HepG2 (cell line): Measurements from ENCODE around the gene SFXN5. TPM values are rescaled to one million over a fixed set of nuclear protein-coding genes. Genes with fewer than 3 reads are reported as not detected.

Experiments
- CREM ChIP-seq, 2 experiments: sonication (generic) in 1 of 2; formaldehyde crosslinking in 1 of 2; IDR thresholded peaks; 2 replicates each; pipeline versions ENCODE4 v1.4.0 to v1.6.1; 2016 to 2020; ENCODE audit warnings: antibody characterized with exemption in 1 of 2, mild to moderate bottlenecking in 1 of 2, missing genetic modification reagents in 1 of 2
- EZH2 ChIP-seq: conservative IDR thresholded peaks from 2 replicates; pipeline ENCODE4 v1.6.1; 2012; ENCODE audit warnings: mild to moderate bottlenecking, low read depth, low read length, moderate library complexity
- HMG20A ChIP-seq: IDR thresholded peaks from 2 replicates; pipeline ENCODE4 v1.6.1; 2016; ENCODE audit warnings: borderline replicate concordance
- MAX ChIP-seq: IDR thresholded peaks from 2 replicates; pipeline ENCODE4 v1.6.1; 2012; ENCODE audit warnings: inconsistent platforms
- SALL1 ChIP-seq: sonication (generic); formaldehyde crosslinking; IDR thresholded peaks from 2 replicates; pipeline ENCODE4 v1.8.0; 2022; ENCODE audit warnings: mild to moderate bottlenecking, missing genetic modification reagents
- ZBTB37 ChIP-seq: sonication (generic); formaldehyde crosslinking; IDR thresholded peaks from 2 replicates; pipeline ENCODE4 v1.4.0; 2020; ENCODE audit warnings: mild to moderate bottlenecking, missing genetic modification reagents
- ZBTB8A ChIP-seq: sonication (generic); formaldehyde crosslinking; IDR thresholded peaks from 2 replicates; pipeline ENCODE4 v1.4.0; 2020; ENCODE audit warnings: mild to moderate bottlenecking, low read depth, missing genetic modification reagents, borderline replicate concordance
- ZFY ChIP-seq: sonication (generic); formaldehyde crosslinking; IDR thresholded peaks from 2 replicates; pipeline ENCODE4 v1.4.0; 2020; ENCODE audit warnings: missing genetic modification reagents
- ZNF550 ChIP-seq: sonication (generic); formaldehyde crosslinking; IDR thresholded peaks from 2 replicates; pipeline ENCODE4 v1.4.0; 2020; ENCODE audit warnings: mild to moderate bottlenecking, missing genetic modification reagents, borderline replicate concordance
- ZNF687 ChIP-seq: sonication (generic); formaldehyde crosslinking; IDR thresholded peaks from 2 replicates; pipeline ENCODE4 v1.5.1; 2020; ENCODE audit warnings: mild to moderate bottlenecking, missing genetic modification reagents, moderate library complexity
- polyA plus RNA-seq, 8 experiments: library from polyadenylated mRNA; depleted of rRNA in 3 of 8; stranded (reverse) in 7 of 8; unstranded in 1 of 8; fragments of >200 nt; fragmentation: Illumina TruSeq in 4 of 8; extraction: Trizol in 4 of 8; gene quantifications; 2 replicates each; pipeline versions ENCODE4 v1.2.1 to v1.2.3, GENCODE V29; 2011 to 2016; ENCODE audit warnings: low read depth in 4 of 8, missing spikeins in 1 of 8, mixed read lengths in 1 of 8; ENCODE audit not compliant: insufficient read depth in 1 of 8
- total RNA-seq, 5 experiments: library from RNA; depleted of rRNA; stranded (reverse); fragments of >200 nt; fragmentation: Illumina TruSeq; extraction: Trizol; gene quantifications; 2 replicates each; pipeline ENCODE4 v1.2.3, GENCODE V29; 2016; ENCODE audit warnings: low read depth in 1 of 5
- TF ChIP-seq, protein P1 (sequence below): sonication (generic); formaldehyde crosslinking; IDR thresholded peaks from one replicate; pipeline ENCODE4 v1.5.1; 2020; ENCODE audit warnings: mild to moderate bottlenecking, missing genetic modification reagents; ENCODE audit errors: not compliant biosample characterization
- TF ChIP-seq, protein P2 (sequence below): sonication (generic); formaldehyde crosslinking; IDR thresholded peaks from 2 replicates; pipeline ENCODE4 v1.5.0; 2020; ENCODE audit warnings: mild to moderate bottlenecking, missing genetic modification reagents, moderate library complexity

The SFXN5 gene
- total and polyA plus RNA-seq, 2 of the 13 experiments (the other 11 are each of a cell fraction or from before 2014, with no cell fraction given), result 34.9 to 37.4 TPM

GRCh38 chr2:72892506-72893173 is 178.9 kb downstream of the SFXN5 start (continued):
- TF ChIP-seq ZFY (CRISPR knock-in tag) (0 out of 2 replicates have a peak, but pooled peaks have one; percentile 15), CREM (IDR thresholded peaks at IDR 0.05) (no peak), CREM (CRISPR knock-in tag; IDR thresholded peaks at IDR 0.05) (no peak), MAX (peak; percentile 12; the same call in 1 of the 2 replicates), EZH2 (no peak), ZBTB37 (no peak), SALL1 (CRISPR knock-in tag) (peak; percentile 24; the same call in 1 of the 2 replicates), HMG20A (CRISPR knock-in tag) (no peak), ZNF550 (CRISPR knock-in tag) (no peak), ZNF687 (CRISPR knock-in tag) (peak; percentile 55), ZBTB8A (CRISPR knock-in tag) (no peak)
- TF ChIP-seq, protein P1, sequence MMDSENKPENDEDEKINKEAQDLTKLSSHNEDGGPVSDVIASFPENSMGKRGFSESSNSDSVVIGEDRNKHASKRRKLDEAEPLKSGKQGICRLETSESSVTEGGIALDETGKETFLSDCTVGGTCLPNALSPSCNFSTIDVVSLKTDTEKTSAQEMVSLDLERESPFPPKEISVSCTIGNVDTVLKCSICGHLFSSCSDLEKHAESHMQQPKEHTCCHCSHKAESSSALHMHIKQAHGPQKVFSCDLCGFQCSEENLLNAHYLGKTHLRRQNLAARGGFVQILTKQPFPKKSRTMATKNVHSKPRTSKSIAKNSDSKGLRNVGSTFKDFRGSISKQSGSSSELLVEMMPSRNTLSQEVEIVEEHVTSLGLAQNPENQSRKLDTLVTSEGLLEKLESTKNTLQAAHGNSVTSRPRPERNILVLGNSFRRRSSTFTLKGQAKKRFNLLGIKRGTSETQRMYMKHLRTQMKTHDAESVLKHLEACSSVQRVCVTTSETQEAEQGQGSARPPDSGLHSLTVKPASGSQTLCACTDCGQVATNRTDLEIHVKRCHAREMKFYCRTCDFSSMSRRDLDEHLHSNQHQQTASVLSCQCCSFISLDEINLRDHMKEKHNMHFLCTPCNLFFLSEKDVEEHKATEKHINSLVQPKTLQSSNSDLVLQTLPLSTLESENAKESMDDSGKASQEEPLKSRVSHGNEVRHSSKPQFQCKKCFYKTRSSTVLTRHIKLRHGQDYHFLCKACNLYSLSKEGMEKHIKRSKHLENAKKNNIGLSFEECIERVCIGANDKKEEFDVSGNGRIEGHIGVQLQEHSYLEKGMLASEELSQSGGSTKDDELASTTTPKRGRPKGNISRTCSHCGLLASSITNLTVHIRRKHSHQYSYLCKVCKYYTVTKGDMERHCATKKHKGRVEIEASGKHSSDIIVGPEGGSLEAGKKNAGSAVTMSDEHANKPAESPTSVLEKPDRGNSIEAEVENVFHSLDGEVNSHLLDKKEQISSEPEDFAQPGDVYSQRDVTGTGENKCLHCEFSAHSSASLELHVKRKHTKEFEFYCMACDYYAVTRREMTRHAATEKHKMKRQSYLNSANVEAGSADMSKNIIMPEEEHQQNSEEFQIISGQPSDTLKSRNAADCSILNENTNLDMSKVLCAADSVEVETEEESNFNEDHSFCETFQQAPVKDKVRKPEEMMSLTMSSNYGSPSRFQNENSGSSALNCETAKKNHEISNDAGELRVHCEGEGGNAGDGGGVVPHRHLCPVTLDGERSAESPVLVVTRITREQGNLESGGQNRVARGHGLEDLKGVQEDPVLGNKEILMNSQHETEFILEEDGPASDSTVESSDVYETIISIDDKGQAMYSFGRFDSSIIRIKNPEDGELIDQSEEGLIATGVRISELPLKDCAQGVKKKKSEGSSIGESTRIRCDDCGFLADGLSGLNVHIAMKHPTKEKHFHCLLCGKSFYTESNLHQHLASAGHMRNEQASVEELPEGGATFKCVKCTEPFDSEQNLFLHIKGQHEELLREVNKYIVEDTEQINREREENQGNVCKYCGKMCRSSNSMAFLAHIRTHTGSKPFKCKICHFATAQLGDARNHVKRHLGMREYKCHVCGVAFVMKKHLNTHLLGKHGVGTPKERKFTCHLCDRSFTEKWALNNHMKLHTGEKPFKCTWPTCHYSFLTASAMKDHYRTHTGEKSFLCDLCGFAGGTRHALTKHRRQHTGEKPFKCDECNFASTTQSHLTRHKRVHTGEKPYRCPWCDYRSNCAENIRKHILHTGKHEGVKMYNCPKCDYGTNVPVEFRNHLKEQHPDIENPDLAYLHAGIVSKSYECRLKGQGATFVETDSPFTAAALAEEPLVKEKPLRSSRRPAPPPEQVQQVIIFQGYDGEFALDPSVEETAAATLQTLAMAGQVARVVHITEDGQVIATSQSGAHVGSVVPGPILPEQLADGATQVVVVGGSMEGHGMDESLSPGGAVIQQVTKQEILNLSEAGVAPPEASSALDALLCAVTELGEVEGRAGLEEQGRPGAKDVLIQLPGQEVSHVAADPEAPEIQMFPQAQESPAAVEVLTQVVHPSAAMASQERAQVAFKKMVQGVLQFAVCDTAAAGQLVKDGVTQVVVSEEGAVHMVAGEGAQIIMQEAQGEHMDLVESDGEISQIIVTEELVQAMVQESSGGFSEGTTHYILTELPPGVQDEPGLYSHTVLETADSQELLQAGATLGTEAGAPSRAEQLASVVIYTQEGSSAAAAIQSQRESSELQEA (CRISPR knock-in tag), result no peak
- TF ChIP-seq, protein P2, sequence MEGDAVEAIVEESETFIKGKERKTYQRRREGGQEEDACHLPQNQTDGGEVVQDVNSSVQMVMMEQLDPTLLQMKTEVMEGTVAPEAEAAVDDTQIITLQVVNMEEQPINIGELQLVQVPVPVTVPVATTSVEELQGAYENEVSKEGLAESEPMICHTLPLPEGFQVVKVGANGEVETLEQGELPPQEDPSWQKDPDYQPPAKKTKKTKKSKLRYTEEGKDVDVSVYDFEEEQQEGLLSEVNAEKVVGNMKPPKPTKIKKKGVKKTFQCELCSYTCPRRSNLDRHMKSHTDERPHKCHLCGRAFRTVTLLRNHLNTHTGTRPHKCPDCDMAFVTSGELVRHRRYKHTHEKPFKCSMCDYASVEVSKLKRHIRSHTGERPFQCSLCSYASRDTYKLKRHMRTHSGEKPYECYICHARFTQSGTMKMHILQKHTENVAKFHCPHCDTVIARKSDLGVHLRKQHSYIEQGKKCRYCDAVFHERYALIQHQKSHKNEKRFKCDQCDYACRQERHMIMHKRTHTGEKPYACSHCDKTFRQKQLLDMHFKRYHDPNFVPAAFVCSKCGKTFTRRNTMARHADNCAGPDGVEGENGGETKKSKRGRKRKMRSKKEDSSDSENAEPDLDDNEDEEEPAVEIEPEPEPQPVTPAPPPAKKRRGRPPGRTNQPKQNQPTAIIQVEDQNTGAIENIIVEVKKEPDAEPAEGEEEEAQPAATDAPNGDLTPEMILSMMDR (CRISPR knock-in tag), result peak; percentile 89
